ENCODE measurements around the gene GZMB. TPM values are rescaled to one million over a fixed set of nuclear protein-coding genes. Genes with fewer than 3 reads are reported as not detected.
"Not testable (repeated sequence)": the region's sequence is repeated elsewhere in the genome, so short reads cannot be mapped to it uniquely, and the experiment has no call there.

Gene GZMB
- total RNA-seq, 1 donor from 2014 or later = not detected

DNA sequence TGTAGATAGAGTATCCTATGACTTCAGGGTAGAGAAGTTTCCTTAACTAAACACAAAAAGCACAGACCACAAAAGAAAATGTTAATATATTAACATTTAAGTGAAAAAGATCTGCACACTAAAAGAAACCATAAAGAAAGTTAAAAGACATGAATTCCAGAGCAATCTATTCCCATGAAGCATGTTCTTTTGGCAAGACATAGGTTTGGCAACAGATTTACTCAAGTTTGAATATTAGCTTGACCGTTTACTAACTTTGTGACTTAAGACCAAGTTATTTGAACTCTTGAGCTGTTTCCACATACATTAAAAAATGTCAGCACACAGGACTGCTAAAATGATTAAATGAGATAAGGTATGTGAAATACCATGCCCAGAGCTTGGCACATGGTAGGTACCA is 35.7 kb upstream of the GZMB start:
- Mint-ChIP-seq H3K27me3 (ENCODE audit: low read depth) (peaks cover 5% of the 10 kb centered on the region), H3K27ac (no peak overlapping the region), H3K9me3 (peaks cover 31% of the 10 kb centered on the region), H3K4me3 (no peak overlapping the region), H3K36me3 (no peaks in the 10 kb centered on the region), H3K4me1 (no peaks in the 10 kb centered on the region)
- TF ChIP-seq, protein P1, sequence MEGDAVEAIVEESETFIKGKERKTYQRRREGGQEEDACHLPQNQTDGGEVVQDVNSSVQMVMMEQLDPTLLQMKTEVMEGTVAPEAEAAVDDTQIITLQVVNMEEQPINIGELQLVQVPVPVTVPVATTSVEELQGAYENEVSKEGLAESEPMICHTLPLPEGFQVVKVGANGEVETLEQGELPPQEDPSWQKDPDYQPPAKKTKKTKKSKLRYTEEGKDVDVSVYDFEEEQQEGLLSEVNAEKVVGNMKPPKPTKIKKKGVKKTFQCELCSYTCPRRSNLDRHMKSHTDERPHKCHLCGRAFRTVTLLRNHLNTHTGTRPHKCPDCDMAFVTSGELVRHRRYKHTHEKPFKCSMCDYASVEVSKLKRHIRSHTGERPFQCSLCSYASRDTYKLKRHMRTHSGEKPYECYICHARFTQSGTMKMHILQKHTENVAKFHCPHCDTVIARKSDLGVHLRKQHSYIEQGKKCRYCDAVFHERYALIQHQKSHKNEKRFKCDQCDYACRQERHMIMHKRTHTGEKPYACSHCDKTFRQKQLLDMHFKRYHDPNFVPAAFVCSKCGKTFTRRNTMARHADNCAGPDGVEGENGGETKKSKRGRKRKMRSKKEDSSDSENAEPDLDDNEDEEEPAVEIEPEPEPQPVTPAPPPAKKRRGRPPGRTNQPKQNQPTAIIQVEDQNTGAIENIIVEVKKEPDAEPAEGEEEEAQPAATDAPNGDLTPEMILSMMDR (IDR thresholded peaks at IDR 0.05; ENCODE audit: unreplicated experiment) = no peak
- no peak for DNase-seq (ENCODE audit: low spot score in 2 of 2, unreplicated experiment in 2 of 2)

DNA sequence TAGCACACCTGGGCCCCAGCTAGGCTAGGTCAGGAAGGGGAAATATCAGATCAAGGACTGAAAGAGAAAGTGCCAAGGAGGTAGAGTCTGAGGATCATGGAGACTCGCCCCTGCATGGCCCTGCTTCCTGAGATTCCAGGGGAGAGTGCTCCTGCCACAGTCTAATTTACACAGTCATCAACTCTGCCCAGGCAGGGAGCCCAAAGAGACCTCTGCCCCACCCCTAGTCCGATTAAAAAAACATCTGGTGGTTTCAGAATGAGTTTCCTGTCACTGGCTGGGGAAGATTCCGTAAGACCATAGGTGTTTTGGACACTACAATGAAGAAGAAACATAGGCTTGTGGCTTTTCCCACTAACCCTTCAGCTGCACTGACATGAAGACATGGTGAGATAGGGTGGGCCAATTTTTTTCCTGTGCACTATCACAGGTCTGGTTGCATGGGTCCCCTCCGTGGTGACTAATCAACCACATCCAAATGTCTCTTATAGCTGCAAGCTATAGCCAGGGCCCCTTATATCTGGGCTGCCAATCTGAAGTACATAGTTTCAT is 31.5 kb upstream of the GZMB start:
- no peak overlapping the region for H3K27ac Mint-ChIP-seq
- no peak for DNase-seq (ENCODE audit: low spot score in 2 of 2, unreplicated experiment in 2 of 2)
- no peaks in the 10 kb centered on the region for H3K27me3 Mint-ChIP-seq (ENCODE audit: low read depth)
- H3K4me1 Mint-ChIP-seq = no peaks in the 10 kb centered on the region
- H3K4me3 Mint-ChIP-seq = no peak overlapping the region
- no peaks in the 10 kb centered on the region for H3K36me3 Mint-ChIP-seq
- H3K9me3 Mint-ChIP-seq = peaks cover 59% of the 10 kb centered on the region
- TF ChIP-seq, protein P1 (IDR thresholded peaks at IDR 0.05; ENCODE audit: unreplicated experiment) = no peak

DNA sequence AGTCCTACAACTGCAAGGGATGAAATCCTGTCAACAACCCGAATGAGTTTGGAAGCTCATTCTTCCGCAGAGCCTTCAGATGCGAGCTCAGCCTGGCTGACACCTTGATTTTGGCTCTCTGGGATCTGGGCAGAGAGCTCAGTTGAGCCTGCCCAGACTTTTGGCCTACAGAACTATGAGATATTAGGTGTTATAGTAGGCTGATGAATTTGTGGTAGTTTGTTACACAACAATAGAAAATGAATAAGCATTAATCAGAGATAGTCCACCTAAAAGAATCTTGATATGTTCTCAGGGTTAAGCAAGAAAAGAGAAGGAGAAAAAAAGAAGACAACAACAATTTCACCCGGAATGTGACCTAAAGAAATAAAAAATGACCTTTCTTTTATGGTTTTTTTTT is 30.4 kb upstream of the GZMB start:
- TF ChIP-seq, protein P1 (IDR thresholded peaks at IDR 0.05; ENCODE audit: unreplicated experiment) = no peak
- Mint-ChIP-seq H3K27me3 (ENCODE audit: low read depth) (no peaks in the 10 kb centered on the region), H3K4me3 (no peak overlapping the region), H3K4me1 (no peaks in the 10 kb centered on the region), H3K9me3 (peaks cover 66% of the 10 kb centered on the region), H3K36me3 (no peaks in the 10 kb centered on the region), H3K27ac (no peak overlapping the region)
- DNase-seq (ENCODE audit: low spot score in 2 of 2, unreplicated experiment in 2 of 2) = no peak

DNA sequence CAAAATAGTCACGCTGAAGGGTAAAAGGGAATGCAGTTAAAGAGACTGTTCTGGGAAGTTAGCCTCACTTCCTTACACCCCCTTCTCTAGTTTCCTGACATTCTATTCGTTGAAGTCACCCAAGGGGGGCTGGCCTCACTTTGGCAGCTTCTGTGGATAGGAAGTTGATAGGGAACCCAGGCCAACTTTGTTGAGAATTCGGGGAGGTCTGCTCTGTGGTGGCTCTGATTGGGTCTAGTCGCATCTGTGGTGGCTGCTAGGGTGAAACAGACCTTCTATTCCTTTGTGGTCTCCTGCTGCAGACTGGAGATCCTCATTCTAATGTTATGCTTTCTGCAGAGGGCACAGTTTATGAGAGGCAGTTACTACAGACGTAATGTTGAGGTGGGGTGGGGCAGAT is 28.8 kb upstream of the GZMB start:
- DNase-seq (ENCODE audit: low spot score in 2 of 2, unreplicated experiment in 2 of 2) = no peak
- TF ChIP-seq, protein P1 (IDR thresholded peaks at IDR 0.05; ENCODE audit: unreplicated experiment) = no peak
- no peak overlapping the region for H3K27ac Mint-ChIP-seq
- no peaks in the 10 kb centered on the region for H3K36me3 Mint-ChIP-seq
- H3K27me3 Mint-ChIP-seq (ENCODE audit: low read depth) = no peaks in the 10 kb centered on the region
- H3K4me3 Mint-ChIP-seq = no peak overlapping the region
- no peaks in the 10 kb centered on the region for H3K4me1 Mint-ChIP-seq
- peaks cover 75% of the 10 kb centered on the region for H3K9me3 Mint-ChIP-seq

DNA sequence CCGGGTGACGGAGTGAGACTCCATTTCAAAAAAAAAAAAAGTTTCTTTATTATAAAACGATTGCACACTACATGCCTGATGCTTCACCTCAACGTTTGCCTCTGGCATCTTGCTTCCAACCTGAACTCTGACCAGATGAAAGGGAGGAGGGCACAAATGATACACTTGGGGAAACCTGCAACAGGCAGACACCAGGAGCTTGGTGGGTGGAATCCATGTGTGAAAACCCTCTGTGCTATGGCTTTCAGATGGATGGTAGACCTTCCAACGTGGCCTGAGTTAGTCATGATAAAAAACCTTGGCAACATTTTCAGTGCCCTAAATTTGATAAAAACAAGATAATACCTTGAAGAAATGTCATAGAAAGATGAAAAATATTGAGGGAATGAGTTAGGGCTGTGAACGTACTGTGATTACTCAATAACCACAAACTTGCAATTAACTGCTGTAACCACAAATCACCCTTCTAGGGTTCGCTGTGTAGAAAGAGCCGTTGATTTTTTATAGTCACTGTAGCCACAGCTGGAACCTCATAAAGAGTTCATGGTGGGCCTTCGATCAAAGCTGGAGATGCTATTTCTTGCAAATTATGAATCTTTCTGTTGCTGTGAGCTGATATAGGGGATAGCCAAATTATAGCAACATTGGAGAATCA is 26.1 kb upstream of the GZMB start:
- H3K36me3 Mint-ChIP-seq = no peaks in the 10 kb centered on the region
- H3K9me3 Mint-ChIP-seq = peaks cover 83% of the 10 kb centered on the region
- H3K4me1 Mint-ChIP-seq = no peaks in the 10 kb centered on the region
- DNase-seq (ENCODE audit: low spot score in 2 of 2, unreplicated experiment in 2 of 2) = no peak
- H3K4me3 Mint-ChIP-seq = no peak overlapping the region
- H3K27me3 Mint-ChIP-seq (ENCODE audit: low read depth) = no peaks in the 10 kb centered on the region
- TF ChIP-seq, protein P1 (IDR thresholded peaks at IDR 0.05; ENCODE audit: unreplicated experiment) = no peak
- no peak overlapping the region for H3K27ac Mint-ChIP-seq

DNA sequence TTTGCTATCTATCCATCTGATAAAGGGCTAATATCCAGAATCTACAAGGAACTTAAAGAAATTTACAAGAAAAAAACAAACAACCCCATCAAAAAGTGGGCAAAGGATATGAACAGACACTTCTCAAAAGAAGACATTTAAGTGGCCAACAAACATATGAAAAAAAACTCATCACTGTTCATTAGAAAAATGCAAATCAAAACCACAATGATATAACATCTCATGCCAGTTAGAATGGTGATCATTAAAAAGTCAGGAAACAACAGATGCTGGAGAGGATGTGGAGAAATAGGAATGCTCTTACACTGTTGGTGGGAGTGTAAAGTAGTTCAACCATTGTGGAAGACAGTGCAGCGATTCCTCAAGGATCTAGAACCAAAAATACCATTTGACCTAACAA is 14.4 kb upstream of the GZMB start:
- H3K4me1 Mint-ChIP-seq; H3K36me3 Mint-ChIP-seq; H3K4me3 Mint-ChIP-seq; H3K27me3 Mint-ChIP-seq (ENCODE audit: low read depth); DNase-seq (ENCODE audit: low spot score in 2 of 2, unreplicated experiment in 2 of 2); H3K27ac Mint-ChIP-seq: not testable (repeated sequence)
- peaks cover 79% of the 10 kb centered on the region for H3K9me3 Mint-ChIP-seq
